ENCODE measurements around the gene PLK3.

DNA sequence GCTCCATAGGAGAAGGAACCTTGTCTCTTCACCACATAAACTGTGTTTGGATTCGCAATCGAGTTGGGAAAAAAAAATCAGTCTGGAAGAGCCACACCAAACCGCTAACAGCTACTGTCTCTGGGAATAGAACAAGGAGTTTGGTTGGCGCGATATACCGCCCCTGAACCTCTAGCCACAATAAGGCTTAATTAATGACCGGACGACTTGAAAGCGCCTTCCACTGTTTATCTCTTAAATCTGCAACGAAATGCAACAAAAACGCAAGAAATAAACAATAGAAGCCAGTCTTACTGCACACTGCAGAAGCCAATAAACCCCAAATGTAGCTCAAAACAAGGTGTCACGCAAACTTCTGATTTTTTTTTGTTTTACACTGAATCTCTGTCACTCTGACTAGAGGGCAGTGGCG lies 19.0 kb downstream of the PLK3 start:
- TF ChIP-seq, protein P1, sequence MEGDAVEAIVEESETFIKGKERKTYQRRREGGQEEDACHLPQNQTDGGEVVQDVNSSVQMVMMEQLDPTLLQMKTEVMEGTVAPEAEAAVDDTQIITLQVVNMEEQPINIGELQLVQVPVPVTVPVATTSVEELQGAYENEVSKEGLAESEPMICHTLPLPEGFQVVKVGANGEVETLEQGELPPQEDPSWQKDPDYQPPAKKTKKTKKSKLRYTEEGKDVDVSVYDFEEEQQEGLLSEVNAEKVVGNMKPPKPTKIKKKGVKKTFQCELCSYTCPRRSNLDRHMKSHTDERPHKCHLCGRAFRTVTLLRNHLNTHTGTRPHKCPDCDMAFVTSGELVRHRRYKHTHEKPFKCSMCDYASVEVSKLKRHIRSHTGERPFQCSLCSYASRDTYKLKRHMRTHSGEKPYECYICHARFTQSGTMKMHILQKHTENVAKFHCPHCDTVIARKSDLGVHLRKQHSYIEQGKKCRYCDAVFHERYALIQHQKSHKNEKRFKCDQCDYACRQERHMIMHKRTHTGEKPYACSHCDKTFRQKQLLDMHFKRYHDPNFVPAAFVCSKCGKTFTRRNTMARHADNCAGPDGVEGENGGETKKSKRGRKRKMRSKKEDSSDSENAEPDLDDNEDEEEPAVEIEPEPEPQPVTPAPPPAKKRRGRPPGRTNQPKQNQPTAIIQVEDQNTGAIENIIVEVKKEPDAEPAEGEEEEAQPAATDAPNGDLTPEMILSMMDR (conservative IDR thresholded peaks at IDR 0.05): no peak
- no peak for TF ChIP-seq ZFX (IDR thresholded peaks at IDR 0.05)
